Fibroblast of lung (primary cell): ENCODE measurements around the gene ADRB1. TPM values are rescaled to one million over a fixed set of nuclear protein-coding genes. Genes with fewer than 3 reads are reported as not detected.

Experiments used
- DNase-seq, 2 donors: peaks; one replicate each; pipeline versions ENCODE4 v3.0.0 to v3.0.0-alpha.2; 2010; ENCODE audit warnings: low read depth in 2 of 2
- H2AFZ ChIP-seq: 2 replicates; pipeline ENCODE4 v1.5.1; 2012; ENCODE audit warnings: low read length, control low read depth, inconsistent platforms
- H3K27ac ChIP-seq: 2 replicates; pipeline ENCODE4 v1.5.1; 2011; ENCODE audit warnings: low read length, control low read depth; ENCODE audit not compliant: insufficient read depth
- H3K27me3 ChIP-seq: 2 replicates; pipeline ENCODE4 v1.5.1; 2011; ENCODE audit warnings: mild to moderate bottlenecking, low read length; ENCODE audit not compliant: control insufficient read depth, insufficient read depth
- H3K36me3 ChIP-seq: 2 replicates; pipeline ENCODE4 v1.5.1; 2011; ENCODE audit warnings: low read length; ENCODE audit not compliant: control insufficient read depth, insufficient read depth
- H3K4me1 ChIP-seq: 2 replicates; pipeline ENCODE4 v1.5.1; 2011; ENCODE audit warnings: low read length; ENCODE audit not compliant: control insufficient read depth, insufficient read depth; ENCODE audit errors: extremely low read depth
- H3K4me2 ChIP-seq: 2 replicates; pipeline ENCODE4 v1.5.1; 2011; ENCODE audit warnings: low read length, control low read depth; ENCODE audit not compliant: insufficient read depth; ENCODE audit errors: extremely low read depth
- H3K4me3 ChIP-seq, 4 experiments: fragments of 200-600 bp in 1 of 4; sonication (generic) in 1 of 4; replicated peaks in 1 of 4; 2 replicates each; pipeline ENCODE4 v1.5.1; 2011 to 2016; ENCODE audit warnings: low read length in 4 of 4, low read depth in 3 of 4, mild to moderate bottlenecking in 3 of 4, control low read depth in 2 of 4, inconsistent platforms in 1 of 4, mixed read lengths in 1 of 4; ENCODE audit not compliant: insufficient read depth in 1 of 4; ENCODE audit errors: control extremely low read depth in 1 of 4
- H3K79me2 ChIP-seq: 2 replicates; pipeline ENCODE4 v1.5.1; 2012; ENCODE audit warnings: mild to moderate bottlenecking, low read length, inconsistent platforms; ENCODE audit not compliant: control insufficient read depth, insufficient read depth
- H3K9ac ChIP-seq: 2 replicates; pipeline ENCODE4 v1.5.1; 2011; ENCODE audit warnings: mild to moderate bottlenecking, low read length, control low read depth; ENCODE audit not compliant: insufficient read depth
- H3K9me3 ChIP-seq: 2 replicates; pipeline ENCODE4 v1.5.1; 2012; ENCODE audit warnings: low read depth, low read length; ENCODE audit not compliant: control insufficient read depth, insufficient read depth
- H4K20me1 ChIP-seq: 2 replicates; pipeline ENCODE4 v1.5.1; 2011; ENCODE audit warnings: low read length; ENCODE audit not compliant: control insufficient read depth, insufficient read depth; ENCODE audit errors: extremely low read depth
- EZH2 ChIP-seq: IDR thresholded peaks from 2 replicates; pipeline ENCODE4 v1.5.1; 2012; ENCODE audit warnings: low read length, control low read depth, mild to moderate bottlenecking; ENCODE audit errors: missing control alignments
- polyA plus RNA-seq, 2 donors: library from polyadenylated mRNA; depleted of rRNA in 1 of 2; stranded (reverse) in 1 of 2; unstranded in 1 of 2; fragments of >200 nt; gene quantifications; 2 replicates each; pipeline ENCODE4 v1.2.1, GENCODE V29; 2011 to 2012; ENCODE audit warnings: missing spikeins in 1 of 2
- total RNA-seq: library from RNA; depleted of rRNA; stranded (reverse); fragments of >200 nt; gene quantifications from 2 replicates; pipeline ENCODE4 v1.2.1, GENCODE V29; 2014
- TF ChIP-seq, protein P1 (sequence below), 2 donors: IDR thresholded peaks in 1 of 2; conservative IDR thresholded peaks in 1 of 2; 1 replicate in 1 of 2; 2 replicates in 1 of 2; pipeline ENCODE4 v1.5.1; 2011 to 2012; ENCODE audit warnings: low read length in 2 of 2, control low read depth in 1 of 2, inconsistent platforms in 1 of 2, low read depth in 1 of 2, mild to moderate bottlenecking in 1 of 2

The ADRB1 gene
- total and polyA plus RNA-seq, 2 donors (not counting 1 experiment from before 2014, with no cell fraction given), result not detected

DNA sequence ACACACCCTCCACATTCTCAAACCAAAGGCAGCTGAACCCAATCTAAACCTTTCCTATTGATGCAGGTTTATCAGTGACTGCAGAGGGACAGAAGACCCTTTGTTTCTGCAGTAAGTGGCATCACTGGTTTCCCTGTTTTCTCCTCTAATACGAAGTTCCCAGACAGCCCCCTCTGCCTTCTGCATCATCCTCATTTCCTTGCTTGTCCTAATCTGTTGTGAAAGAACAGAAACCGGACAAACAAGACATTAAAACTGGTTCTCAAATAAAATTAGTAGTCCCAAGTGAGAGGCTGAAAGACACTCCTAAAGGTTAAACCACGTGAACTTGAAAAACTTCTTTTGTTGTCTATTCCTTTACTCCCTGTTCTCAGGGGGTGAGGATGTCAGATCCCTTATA is 10.1 kb upstream of the ADRB1 start:
- Histone ChIP-seq H3K27me3 (no peaks in the 10 kb centered on the region), H2AFZ (no peak overlapping the region), H3K4me2 (no peak overlapping the region), H3K27ac (no peak overlapping the region), H3K9me3 (no peaks in the 10 kb centered on the region), H3K9ac (no peak overlapping the region), H3K79me2 (no peaks in the 10 kb centered on the region), H3K4me3 (no peak overlapping the region), H4K20me1 (no peaks in the 10 kb centered on the region), H3K4me1 (no peaks in the 10 kb centered on the region), H3K36me3 (no peaks in the 10 kb centered on the region)
- no peak for DNase-seq
- TF ChIP-seq, protein P1, sequence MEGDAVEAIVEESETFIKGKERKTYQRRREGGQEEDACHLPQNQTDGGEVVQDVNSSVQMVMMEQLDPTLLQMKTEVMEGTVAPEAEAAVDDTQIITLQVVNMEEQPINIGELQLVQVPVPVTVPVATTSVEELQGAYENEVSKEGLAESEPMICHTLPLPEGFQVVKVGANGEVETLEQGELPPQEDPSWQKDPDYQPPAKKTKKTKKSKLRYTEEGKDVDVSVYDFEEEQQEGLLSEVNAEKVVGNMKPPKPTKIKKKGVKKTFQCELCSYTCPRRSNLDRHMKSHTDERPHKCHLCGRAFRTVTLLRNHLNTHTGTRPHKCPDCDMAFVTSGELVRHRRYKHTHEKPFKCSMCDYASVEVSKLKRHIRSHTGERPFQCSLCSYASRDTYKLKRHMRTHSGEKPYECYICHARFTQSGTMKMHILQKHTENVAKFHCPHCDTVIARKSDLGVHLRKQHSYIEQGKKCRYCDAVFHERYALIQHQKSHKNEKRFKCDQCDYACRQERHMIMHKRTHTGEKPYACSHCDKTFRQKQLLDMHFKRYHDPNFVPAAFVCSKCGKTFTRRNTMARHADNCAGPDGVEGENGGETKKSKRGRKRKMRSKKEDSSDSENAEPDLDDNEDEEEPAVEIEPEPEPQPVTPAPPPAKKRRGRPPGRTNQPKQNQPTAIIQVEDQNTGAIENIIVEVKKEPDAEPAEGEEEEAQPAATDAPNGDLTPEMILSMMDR (conservative IDR thresholded peaks at IDR 0.05 in 1 of 2, IDR thresholded peaks at IDR 0.05 in 1 of 2; ENCODE audit: low read depth in 1 of 2, low read length in 2 of 2), result no peak
- no peak for TF ChIP-seq EZH2

DNA sequence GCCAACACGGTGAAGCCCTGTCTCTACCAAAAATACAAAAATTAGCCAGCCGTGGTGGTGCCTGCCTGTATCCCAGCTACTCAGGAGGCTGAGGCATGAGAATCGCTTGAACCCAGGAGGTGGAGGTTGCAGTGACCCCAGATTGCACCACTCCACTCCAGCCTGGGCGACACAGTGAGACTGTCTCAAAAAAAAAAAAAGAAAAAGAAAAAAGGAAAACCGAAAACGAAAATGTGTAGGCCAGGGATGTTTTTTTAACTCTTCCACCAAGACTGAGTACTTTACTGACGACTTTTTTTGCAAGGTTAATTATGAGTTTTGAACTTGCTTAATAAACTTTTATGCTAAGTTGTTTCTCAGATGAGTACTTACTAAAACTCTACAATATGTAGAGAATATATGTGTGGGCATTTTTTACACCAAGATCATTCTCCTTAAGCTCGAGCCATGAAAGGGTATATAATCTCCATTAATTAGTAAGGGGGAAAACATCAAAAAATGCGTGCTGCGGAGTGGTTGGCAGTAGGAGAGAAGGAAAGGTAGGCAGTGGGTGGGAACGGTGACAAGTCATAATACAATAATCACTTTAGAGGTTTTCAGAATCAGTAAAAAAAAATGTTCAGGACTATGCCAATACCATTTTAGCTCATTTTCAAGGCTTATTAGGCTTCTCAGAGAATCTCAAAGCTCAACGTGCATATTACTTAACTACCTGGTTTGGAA is 8.6 kb upstream of the ADRB1 start:
- TF ChIP-seq EZH2, result no peak
- TF ChIP-seq, protein P1 (conservative IDR thresholded peaks at IDR 0.05 in 1 of 2, IDR thresholded peaks at IDR 0.05 in 1 of 2; ENCODE audit: low read depth in 1 of 2, low read length in 2 of 2), result no peak
- no peak overlapping the region for H3K27ac ChIP-seq
- H3K36me3 ChIP-seq, result no peaks in the 10 kb centered on the region
- H2AFZ ChIP-seq, result no peak overlapping the region
- no peak for DNase-seq
- H3K9ac ChIP-seq, result no peak overlapping the region
- H3K4me3 ChIP-seq, result no peak overlapping the region
- no peaks in the 10 kb centered on the region for H4K20me1 ChIP-seq
- no peaks in the 10 kb centered on the region for H3K9me3 ChIP-seq
- no peaks in the 10 kb centered on the region for H3K79me2 ChIP-seq
- H3K4me2 ChIP-seq, result no peak overlapping the region
- no peaks in the 10 kb centered on the region for H3K4me1 ChIP-seq
- H3K27me3 ChIP-seq, result no peaks in the 10 kb centered on the region

DNA sequence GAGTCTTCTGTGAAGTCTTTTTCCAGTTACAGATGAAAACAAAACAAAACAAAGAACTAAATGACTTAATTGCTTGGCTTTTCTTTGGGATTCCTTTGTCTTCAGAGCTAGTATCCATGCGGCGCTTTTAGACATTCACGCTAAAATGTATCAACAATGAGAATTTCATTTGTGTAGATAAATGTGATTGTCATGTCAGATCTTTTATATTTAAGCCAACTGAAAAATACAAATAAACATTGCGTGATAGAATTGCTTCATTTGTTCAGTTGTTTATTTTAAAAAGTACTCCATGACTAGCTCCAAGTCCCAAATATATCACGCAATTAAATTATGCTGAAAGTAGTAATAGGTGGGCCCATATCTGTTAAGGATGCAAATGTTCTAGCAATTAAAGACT is 7.9 kb upstream of the ADRB1 start:
- H3K27me3 ChIP-seq, result no peaks in the 10 kb centered on the region
- DNase-seq, result no peak
- no peak overlapping the region for H3K9ac ChIP-seq
- H3K79me2 ChIP-seq, result no peaks in the 10 kb centered on the region
- H3K4me1 ChIP-seq, result no peaks in the 10 kb centered on the region
- H3K4me3 ChIP-seq, result no peak overlapping the region
- H2AFZ ChIP-seq, result no peak overlapping the region
- no peak for TF ChIP-seq EZH2
- TF ChIP-seq, protein P1 (conservative IDR thresholded peaks at IDR 0.05 in 1 of 2, IDR thresholded peaks at IDR 0.05 in 1 of 2; ENCODE audit: low read depth in 1 of 2, low read length in 2 of 2), result no peak
- H3K36me3 ChIP-seq, result no peaks in the 10 kb centered on the region
- no peaks in the 10 kb centered on the region for H3K9me3 ChIP-seq
- no peak overlapping the region for H3K27ac ChIP-seq
- no peaks in the 10 kb centered on the region for H4K20me1 ChIP-seq
- no peak overlapping the region for H3K4me2 ChIP-seq
